AML-193 (cell line): ENCODE data around the gene EVA1B.

Experiments
- DNase-seq, 2 experiments: peaks; one replicate each; lab custom pipeline; 2025; lab: John Stamatoyannopoulos, UW

EVA1B gene

DNA sequence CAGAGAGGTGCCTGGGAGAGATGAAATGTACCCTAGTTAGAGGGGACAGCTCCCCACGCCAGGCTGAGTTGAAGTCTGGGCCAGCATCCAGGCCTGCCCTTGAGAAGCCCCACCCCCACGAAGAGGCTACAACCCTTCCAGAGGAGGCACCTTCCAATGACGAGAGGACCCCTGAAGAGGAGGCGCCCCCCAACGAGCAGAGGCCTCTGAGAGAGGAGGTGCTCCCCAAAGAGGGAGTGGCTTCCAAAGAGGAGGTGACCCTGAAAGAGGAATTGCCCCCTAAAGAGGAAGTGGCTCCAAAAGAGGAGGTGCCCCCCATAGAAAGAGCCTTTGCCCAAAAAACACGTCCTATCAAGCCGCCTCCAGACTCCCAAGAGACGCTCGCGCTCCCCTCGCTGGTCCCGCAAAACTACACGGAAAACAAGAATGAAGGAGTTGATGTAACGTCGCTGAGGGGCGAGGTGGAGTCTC, 3.1 kb downstream of the EVA1B start:
- no peak for DNase-seq

DNA sequence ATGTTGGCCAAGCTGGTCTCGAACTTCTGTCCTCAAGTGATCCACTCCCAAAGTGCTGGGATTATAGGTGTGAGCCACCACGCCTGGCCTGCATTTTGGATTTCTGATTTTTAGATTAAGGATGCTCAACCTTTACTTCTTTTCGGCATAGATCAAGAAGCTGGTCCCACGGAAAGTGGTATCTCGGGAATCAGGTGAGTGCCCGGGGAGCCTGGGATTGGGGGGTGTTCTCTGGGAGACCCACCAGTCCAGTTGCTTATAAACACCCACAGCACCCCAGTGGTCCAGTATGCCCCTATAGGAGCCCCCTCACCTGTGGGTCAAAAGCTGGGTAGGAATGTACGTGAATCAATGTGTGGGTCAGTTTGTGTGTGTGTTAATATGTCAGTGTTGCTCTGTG, 14.0 kb downstream of the EVA1B start:
- no peak for DNase-seq

GRCh38 chr1:36307601-36308330, 15.7 kb downstream of the EVA1B start:
- no peak for DNase-seq

- DNase-seq, result peak; percentile 89 to 91
Observed at GRCh38 chr1:36306902-36307456, 16.5 kb downstream of the EVA1B start.

DNA sequence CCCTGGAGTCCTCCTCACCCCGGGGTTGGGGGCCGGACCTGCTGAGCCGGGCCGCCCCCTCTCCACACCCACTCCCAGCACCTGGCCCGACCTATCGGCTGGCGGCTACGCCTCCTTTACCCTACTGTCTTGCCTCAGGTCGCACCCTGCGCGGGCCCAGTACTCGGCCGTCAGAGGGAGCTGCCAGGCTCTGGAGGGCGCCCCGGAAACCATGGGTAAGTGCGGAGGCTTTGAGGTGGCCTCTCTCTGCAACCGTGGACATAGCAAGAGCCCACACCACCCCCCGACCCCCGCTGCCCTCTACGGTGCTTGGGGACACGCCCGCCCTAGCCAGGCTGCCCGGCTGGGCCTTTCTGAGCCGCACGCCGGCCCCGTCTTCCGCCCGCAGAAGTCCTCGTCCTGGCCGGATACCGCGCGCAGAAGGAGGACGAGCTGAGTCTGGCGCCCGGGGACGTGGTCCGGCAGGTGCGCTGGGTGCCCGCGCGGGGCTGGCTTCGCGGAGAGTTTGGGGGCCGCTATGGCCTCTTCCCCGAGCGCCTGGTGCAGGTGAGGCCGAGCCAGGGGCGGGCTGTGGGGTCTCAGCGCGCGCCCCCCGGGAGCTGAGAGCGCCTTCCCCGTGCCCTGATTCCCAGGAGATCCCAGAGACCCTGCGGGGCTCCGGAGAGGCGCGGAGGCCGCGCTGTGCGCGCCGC, 17.1 kb downstream of the EVA1B start, which contains the start of gene SH3D21:
Gene SH3D21, plus strand, starts transcription at position 159 of the 692 bp plus-strand sequence. Its CDS starts 53 bp downstream, at position 212.
- peak; percentile 36 to 37 for DNase-seq

- DNase-seq, result no peak
Observed at GRCh38 chr1:36305915-36306209, 17.6 kb downstream of the EVA1B start.

GRCh38 chr1:36304970-36305914, 18.2 kb downstream of the EVA1B start:
- DNase-seq, result no peak

DNA sequence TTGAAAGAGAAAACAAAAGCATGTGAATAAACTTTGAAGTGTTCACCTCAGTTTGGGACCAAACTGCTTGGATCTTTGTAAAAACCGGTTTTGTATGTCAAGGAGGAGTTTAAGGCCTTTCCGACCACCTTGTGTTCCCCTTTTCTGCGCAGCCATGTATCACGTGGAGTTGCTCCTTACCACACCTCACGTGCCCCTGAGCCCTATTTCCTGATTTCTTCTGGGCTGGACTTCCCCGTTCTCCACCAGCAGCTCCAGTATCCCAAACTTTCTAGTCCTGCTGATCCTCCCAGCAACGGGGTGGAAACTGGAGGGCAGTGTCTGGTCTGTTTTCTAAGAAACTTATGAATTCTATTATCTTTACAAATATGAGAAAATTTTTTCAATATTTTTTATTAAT, 18.9 kb downstream of the EVA1B start:
- no peak for DNase-seq

DNA sequence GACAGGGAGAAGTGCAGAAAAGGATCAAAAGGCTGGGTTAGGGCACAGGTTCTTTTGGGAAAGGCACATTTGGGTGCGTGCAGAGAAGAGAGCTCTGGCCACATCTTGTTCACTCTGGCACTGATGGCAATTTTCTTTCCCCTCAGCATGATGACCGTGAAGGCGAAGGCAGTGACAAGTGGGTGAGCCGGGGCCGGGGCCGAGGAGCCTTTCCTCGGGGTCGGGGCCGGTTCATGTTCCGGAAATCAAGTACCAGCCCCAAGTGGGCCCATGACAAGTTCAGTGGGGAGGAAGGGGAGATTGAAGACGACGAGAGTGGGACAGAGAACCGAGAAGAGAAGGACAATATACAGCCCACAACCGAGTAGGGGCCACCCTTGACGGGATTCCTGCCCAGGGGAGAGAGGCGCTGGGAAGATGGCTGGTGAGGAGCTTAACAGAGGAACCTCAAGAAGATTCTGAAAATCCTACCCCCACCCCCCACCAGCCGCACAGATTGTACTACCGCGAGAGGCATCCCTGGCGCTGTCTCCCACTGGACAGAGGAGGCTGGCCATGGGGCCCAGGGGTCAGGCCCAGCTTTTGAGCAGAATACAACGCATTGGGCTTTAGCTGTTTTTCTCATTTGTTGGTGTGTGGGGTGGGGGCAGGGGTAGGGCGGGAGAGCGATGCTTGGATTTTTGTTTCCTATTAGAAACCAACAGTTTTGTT, 19.6 kb downstream of the EVA1B start:
- no peak for DNase-seq

DNA sequence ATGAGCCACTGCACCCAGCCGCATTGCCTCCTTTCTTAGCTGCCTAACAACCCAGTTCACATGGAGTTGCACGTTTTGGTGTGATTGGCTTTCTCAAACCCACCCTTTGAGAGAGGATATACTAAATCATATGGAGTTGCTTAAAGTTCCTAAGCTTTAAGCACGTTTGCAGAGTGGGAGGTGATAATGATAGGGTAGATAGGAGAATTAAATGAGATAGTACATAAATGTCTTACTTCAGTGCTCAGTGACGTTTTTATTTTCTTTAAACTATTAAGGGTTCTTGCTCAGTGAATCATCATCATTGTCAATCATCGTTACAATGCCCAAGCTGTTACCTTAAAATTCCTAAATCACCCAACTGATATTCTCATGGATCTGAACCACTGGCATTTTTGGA, 20.2 kb downstream of the EVA1B start:
- no peak for DNase-seq

DNA sequence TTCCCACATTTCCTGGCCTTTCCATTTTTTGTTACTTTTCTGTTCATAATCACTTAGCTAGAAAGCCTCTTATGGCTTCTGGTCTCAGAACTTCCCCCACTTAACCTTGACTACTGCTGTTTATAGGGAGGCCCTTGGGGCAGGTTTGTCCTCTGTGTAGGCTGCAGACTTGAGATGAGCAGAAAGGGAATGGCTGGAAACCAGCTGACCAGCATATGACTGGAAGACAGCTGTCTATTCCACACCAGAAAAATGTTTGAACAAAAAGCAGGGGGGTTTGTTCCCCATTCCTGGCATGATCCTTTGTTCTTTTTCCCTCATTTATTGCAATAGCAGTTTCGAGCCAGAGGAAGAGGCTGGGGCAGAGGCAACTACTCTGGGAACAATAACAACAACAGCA, 22.2 kb downstream of the EVA1B start:
- no peak for DNase-seq

DNA sequence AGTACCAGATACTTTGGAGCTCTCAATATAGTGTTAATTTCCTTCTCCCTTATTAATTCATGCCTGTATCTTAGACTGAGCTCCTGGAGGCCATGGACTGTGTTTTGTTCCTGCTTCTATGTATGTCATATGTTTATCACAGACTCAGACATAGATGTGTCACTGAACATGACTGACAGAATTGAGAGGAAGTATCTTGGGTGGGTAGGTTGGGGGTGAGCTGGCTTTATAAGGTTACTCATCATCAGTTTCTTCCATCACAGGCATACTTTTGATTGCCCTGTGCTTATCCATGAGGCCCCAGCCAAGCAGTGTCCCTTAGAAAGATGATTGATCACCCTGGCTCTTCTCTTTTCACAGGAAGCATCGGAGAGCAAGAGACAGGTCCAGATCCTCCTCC, 22.9 kb downstream of the EVA1B start:
- DNase-seq, result no peak

DNA sequence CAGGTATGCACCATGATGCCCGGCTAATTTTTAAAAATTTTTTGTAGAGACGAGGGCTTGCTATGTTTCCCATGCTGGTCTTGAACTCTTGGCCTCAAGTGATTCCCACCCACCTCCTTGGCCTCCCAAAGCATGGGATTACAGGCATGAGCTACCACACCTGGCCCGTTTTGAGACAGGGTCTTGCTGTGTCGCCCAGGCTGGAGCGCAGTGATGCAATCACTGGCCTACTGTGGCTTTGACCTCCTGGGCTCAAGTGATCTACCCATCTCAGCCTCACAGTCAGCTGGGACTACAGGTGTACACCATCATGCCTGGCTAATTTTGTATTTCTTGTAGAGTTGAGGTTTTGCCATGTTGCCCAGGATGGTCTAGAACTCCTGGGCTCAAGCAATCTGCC, 24.8 kb downstream of the EVA1B start:
- DNase-seq, result no peak

GRCh38 chr1:36297062-36297461, 26.4 kb downstream of the EVA1B start:
- no peak for DNase-seq

- DNase-seq, result no peak
Observed at GRCh38 chr1:36295390-36295789, 28.1 kb downstream of the EVA1B start.

DNA sequence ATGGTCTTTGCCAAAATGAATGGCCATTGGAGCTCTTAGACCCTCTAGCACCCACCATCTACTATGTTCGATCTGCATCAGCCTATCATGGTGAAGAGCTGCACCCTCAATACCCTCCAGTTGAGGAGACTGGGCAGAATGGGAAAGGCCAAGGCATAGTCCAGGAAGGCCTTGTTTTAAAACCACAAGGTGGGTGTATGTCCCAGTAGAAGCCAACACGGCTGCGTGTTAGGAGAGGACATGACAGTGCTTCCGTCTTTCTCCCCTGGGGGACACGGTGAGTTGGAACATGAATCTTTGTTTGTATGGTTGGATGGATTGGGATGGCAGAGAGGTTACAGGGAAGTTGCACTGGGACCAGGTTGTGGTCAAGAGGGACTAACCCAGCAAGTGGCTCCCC, 35.9 kb downstream of the EVA1B start:
- no peak for DNase-seq

DNA sequence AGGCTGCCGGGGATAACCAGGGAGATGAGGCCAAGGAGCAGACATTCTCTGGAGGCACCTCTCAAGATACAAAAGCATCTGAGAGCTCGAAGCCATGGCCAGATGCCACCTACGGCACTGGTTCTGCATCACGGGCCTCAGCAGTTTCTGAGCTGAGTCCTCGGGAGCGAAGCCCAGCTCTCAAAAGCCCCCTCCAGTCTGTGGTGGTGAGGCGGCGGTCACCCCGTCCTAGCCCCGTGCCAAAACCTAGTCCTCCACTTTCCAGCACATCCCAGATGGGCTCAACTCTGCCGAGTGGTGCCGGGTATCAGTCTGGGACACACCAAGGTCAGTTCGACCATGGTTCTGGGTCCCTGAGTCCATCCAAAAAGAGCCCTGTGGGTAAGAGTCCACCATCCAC, 36.6 kb downstream of the EVA1B start:
- DNase-seq, result no peak

DNA sequence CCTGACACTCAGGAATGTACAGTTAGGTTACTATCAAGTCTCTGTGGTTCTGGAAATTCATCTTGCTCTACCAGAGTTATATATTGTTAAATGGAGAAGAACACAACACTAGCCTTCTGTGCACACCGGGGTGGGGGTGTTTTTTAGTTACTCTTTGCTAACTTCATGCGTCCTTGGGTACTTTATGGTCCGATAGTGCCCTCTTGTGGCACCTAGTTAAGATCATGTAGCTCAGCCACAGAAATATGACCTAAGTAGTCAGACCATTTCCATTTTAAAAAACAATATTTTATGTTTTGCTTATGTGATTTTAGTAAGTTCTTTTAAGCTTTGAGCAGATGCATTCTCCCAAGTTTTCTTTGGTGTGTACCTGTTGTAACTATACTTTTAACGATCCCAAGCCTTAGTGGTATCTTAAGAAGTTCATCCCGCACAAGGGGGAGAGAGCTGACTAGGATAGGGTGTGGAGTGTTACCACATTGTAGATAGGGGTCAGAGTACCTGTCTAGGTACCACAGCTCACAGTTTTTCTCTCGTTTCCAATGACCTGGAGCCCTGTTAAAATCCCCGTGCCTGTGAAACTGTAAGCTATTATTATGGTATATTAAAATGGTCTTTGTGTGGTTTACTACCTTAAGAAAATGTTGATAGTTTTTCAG, 37.9 kb downstream of the EVA1B start:
- DNase-seq, result peak; percentile 82 to 88

- no peak for DNase-seq
Observed at GRCh38 chr1:36284517-36284916, 38.9 kb downstream of the EVA1B start.

- DNase-seq, result no peak
Observed at GRCh38 chr1:36284061-36284460, 39.4 kb downstream of the EVA1B start.

- DNase-seq, result no peak
Observed at GRCh38 chr1:36279789-36280296, 43.6 kb downstream of the EVA1B start.
